Upper lobe of left lung (tissue), 6 donors: Measurements from ENCODE around the gene PPM1N. TPM values are rescaled to one million over a fixed set of nuclear protein-coding genes. Genes with fewer than 3 reads are reported as not detected.

ENCODE experiments used
- ATAC-seq, 2 donors: fragments of 200-7000 bp; cut with Tn5 transposase; one replicate each; pipeline ENCODE4 v1.9.1; 2022; ENCODE audit warnings: mild to moderate bottlenecking in 2 of 2, moderate library complexity in 2 of 2; ENCODE audit not compliant: low FRiP score in 2 of 2
- DNase-seq, 2 donors: peaks; one replicate each; pipeline ENCODE4 v3.0.0-alpha.2; 2019 to 2020
- H3K27ac ChIP-seq, 4 donors: fragments of 200-600 bp; sonication (generic); one replicate each; pipeline ENCODE4 v1.5.1; 2016 to 2019
- H3K27me3 ChIP-seq, 4 donors: fragments of 200-600 bp; sonication (generic); one replicate each; pipeline ENCODE4 v1.5.1; 2017 to 2019
- H3K36me3 ChIP-seq, 4 donors: fragments of 200-600 bp; sonication (generic); one replicate each; pipeline ENCODE4 v1.5.1; 2016 to 2019
- H3K4me1 ChIP-seq, 4 donors: fragments of 200-600 bp; sonication (generic); one replicate each; pipeline ENCODE4 v1.5.1; 2018 to 2019
- H3K4me3 ChIP-seq, 4 donors: fragments of 200-600 bp; sonication (generic); one replicate each; pipeline ENCODE4 v1.5.1; 2017 to 2019; ENCODE audit warnings: mild to moderate bottlenecking in 2 of 4, moderate library complexity in 1 of 4
- H3K9me3 ChIP-seq, 4 donors: fragments of 200-600 bp; sonication (generic); one replicate each; pipeline ENCODE4 v1.5.1; 2018 to 2019
- EP300 ChIP-seq, 4 donors: sonication (generic); formaldehyde crosslinking; IDR thresholded peaks; one replicate each; pipeline ENCODE4 v1.5.1; 2017; ENCODE audit warnings: antibody characterized with exemption in 4 of 4, control low read depth in 2 of 4
- POLR2A ChIP-seq, 4 donors: fragments of 450-650 bp; IDR thresholded peaks; one replicate each; pipeline ENCODE4 v1.5.1; 2016 to 2017; ENCODE audit warnings: antibody characterized with exemption in 4 of 4, mild to moderate bottlenecking in 2 of 4
- POLR2AphosphoS5 ChIP-seq, 2 donors: sonication (generic); formaldehyde crosslinking; IDR thresholded peaks; one replicate each; pipeline ENCODE4 v1.5.1; 2017; ENCODE audit warnings: antibody characterized with exemption in 2 of 2
- WGBS, 2 donors: methylation state at CpG; one replicate each; pipeline ENCODE4 v1.1.5; 2017 to 2018; 5-methylcytosine and 5-hydroxymethylcytosine counted together
- total RNA-seq, 6 donors: library from RNA; depleted of rRNA in 4 of 6; stranded (reverse); fragments of >200 nt in 4 of 6; gene quantifications; one replicate each; pipeline versions ENCODE4 v1.1.0 to v1.2.1, GENCODE V29; 2016 to 2021
- TF ChIP-seq, protein P1 (sequence below), 6 experiments: fragments of 450-650 bp in 4 of 6; fragments of 200-600 bp in 2 of 6; sonication (generic) in 2 of 6; IDR thresholded peaks; one replicate each; pipeline ENCODE4 v1.5.1; 2016 to 2019; ENCODE audit warnings: antibody characterized with exemption in 6 of 6
- donor health status: DM: no; HTN: no; CAD: no; lungs with moderate emphysema.
- donor health status: DM: no; HTN: yes; CAD: no; lungs with severe emphysema.

Gene PPM1N
- total RNA-seq, 6 donors from 2014 or later = 0.89 to 6.3 (median 1.1) TPM; not detected in 1

DNA sequence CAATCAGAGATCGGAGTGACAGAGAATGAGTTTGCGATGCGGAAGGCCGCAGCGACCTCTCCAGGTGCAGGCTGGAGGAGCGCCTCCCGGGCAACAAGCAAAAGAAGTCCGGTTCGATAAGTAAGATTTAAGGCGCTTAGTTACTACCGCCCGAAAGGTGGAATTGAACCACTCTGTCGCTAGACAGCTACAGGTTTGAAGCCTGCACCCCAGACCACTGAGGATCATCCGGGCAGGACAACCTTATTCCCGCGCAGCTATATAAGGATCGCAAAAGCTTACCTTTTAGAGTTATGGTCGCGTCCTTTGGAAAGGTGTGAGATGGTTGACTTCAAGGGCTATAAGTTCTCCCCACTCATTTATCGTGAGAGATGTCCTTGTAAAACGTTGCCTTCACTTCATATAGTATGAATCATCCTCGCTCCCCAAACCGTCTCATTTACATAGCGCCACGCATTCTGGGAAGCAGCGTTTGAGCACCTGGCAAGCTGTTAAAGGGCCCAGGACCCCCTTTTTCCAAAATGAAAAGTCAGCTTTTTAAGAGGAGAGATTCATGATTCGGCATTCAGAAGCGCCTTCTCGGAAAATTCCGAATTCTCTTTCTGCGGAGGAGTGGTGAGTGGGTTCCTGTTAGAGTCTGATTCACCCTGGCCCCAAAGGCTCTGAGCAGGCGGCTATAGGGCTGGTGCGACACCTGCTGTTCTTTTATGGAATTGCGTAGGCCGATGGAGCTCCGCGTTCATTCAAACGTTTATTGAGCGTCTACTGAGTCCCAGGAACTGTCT lies 19.6 kb upstream of the PPM1N start:
- Histone ChIP-seq H3K36me3 (no peaks in the 10 kb centered on the region), H3K4me3 (peak overlapping the region in 3 of 4 donors; percentile 38 to 55 (median 51)), H3K27ac (peak overlapping the region; percentile 92 to 98 (median 98)), H3K27me3 (peaks cover 0 to 3% (median 0%) of the 10 kb centered on the region in 4 donors), H3K4me1 (peaks cover 9 to 15% (median 12%) of the 10 kb centered on the region in 4 donors), H3K9me3 (no peaks in the 10 kb centered on the region)
- TF ChIP-seq, protein P1, sequence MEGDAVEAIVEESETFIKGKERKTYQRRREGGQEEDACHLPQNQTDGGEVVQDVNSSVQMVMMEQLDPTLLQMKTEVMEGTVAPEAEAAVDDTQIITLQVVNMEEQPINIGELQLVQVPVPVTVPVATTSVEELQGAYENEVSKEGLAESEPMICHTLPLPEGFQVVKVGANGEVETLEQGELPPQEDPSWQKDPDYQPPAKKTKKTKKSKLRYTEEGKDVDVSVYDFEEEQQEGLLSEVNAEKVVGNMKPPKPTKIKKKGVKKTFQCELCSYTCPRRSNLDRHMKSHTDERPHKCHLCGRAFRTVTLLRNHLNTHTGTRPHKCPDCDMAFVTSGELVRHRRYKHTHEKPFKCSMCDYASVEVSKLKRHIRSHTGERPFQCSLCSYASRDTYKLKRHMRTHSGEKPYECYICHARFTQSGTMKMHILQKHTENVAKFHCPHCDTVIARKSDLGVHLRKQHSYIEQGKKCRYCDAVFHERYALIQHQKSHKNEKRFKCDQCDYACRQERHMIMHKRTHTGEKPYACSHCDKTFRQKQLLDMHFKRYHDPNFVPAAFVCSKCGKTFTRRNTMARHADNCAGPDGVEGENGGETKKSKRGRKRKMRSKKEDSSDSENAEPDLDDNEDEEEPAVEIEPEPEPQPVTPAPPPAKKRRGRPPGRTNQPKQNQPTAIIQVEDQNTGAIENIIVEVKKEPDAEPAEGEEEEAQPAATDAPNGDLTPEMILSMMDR (IDR thresholded peaks at IDR 0.05) = peak; percentile 90 to 97 (median 94)
- TF ChIP-seq POLR2AphosphoS5 (IDR thresholded peaks at IDR 0.05) = peak; percentile 42 to 51
- TF ChIP-seq EP300 (IDR thresholded peaks at IDR 0.05) = no peak
- TF ChIP-seq POLR2A (IDR thresholded peaks at IDR 0.05) = peak in 1 of 4 donors; percentile 0
- 0 to 1% methylated on average over 33 to 39 of the region's 39 CpGs for WGBS, 2 donors
- DNase-seq (peak; percentile 86 to 90), ATAC-seq (peak; percentile 68 to 94)

DNA sequence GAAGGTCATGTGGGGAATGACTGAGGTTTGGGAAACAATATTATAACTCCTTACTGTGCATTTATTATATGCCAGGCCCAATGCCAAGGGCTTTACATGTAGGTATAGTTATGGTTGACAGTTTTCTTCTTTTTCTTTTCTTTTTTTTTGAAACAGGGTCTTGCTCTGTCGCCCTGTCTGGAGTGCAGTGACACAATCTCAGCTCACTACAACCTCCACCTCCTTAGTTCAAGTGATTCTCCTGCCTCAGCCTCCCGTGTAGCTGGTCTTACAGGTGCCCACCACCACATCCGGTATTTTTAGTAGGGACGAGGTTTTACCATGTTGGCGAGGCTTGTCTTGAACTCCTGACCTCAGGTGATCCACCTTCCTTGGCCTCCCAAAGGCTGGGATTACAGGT lies 15.2 kb upstream of the PPM1N start:
- DNase-seq = no peak
- WGBS, 2 donors = 81 to 88% methylated on average over 5 of the region's 5 CpGs
- H3K36me3 ChIP-seq = no peaks in the 10 kb centered on the region

DNA sequence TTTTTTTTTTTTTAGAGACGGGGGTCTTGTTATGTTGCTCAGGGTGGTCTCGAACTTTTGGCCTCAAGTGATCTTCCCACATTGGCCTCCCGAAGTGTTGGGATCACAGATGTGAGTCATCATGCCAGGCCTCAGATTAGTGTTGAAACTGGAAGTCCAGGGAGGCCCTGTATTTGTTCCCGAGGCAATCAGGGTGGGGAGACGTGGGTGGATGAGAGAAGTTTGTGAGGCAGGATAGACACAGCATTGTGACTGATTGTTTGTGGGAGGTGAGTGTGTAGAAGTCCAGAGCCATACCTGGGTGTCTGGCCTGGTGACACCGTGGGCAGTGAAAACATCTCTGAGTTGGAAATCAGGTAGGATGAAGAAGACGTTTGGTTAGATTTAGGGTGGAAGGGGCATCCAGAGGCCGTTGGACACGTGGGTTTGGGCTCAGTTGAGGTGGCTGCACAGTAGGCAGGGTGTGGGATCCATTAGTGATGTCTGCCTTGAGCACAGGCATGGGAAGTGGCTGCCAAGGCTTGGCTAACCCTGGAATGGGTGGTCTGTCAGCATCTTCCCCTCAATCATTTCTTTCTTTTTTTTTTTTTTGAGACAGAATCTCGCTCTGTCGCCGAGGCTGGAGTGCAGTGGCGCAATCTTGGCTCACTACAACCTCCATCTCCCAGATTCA lies 13.8 kb upstream of the PPM1N start:
- H3K27me3 ChIP-seq = no peaks in the 10 kb centered on the region
- H3K36me3 ChIP-seq = no peaks in the 10 kb centered on the region
- WGBS, 2 donors = 77 to 83% methylated on average over 13 of the region's 13 CpGs
- no peak overlapping the region for H3K4me3 ChIP-seq
- ATAC-seq (no peak), DNase-seq (no peak)
- TF ChIP-seq POLR2A (IDR thresholded peaks at IDR 0.05) (no peak), POLR2AphosphoS5 (IDR thresholded peaks at IDR 0.05) (no peak), EP300 (IDR thresholded peaks at IDR 0.05) (no peak)
- TF ChIP-seq, protein P1 (IDR thresholded peaks at IDR 0.05) = no peak
- no peaks in the 10 kb centered on the region for H3K9me3 ChIP-seq
- H3K4me1 ChIP-seq = peaks cover 4 to 8% (median 7%) of the 10 kb centered on the region in 4 donors
- H3K27ac ChIP-seq = no peak overlapping the region

More for the DNA sequence above, 15.2 kb upstream of the PPM1N start:
- Histone ChIP-seq H3K27me3 (no peaks in the 10 kb centered on the region), H3K27ac (no peak overlapping the region), H3K4me1 (peaks cover 6 to 13% (median 12%) of the 10 kb centered on the region in 4 donors), H3K4me3 (no peak overlapping the region), H3K9me3 (no peaks in the 10 kb centered on the region)
- no peak for ATAC-seq
- no peak for TF ChIP-seq POLR2AphosphoS5 (IDR thresholded peaks at IDR 0.05)
- TF ChIP-seq, protein P1 (IDR thresholded peaks at IDR 0.05) = no peak
- no peak for TF ChIP-seq POLR2A (IDR thresholded peaks at IDR 0.05)
- no peak for TF ChIP-seq EP300 (IDR thresholded peaks at IDR 0.05)

DNA sequence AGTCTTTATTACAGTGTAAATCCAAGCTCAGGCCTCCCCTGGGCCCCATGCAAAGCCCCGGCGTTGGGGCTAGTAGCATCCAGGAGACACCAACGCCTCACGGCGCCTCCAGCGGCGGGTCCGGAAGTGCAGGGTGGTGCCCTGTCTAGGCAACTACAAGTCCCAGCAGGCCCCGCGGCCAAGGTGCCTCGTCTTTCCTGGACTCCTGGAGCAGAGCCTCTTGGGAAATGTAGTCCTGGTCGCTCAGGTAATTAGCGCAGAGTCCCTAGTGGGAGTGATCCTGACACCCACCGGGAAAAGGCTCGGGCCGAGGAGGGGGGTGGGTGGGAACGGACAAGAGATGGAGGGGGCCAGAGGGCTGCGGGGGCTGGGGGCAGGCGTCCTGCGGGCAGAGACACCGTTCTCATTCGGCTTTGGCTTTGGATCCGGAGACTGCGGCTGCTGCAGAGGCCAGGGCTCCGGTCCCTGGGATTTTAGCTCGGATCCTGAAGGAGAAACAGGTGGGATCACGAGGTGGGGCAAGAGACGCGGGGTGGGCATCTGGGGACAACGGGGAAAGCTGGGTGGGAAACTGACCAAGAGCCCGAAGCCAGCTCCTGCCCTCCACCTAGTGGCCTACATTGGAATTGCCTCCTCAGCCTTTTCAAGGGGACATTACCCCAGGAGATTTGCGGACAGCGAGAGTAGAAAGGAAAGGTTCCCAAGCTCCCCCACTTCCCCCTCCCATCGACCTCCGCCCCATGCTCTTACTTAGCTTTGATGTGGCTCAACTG lies 12.8 kb upstream of the PPM1N start:
- peak; percentile 99 to 100 for DNase-seq
- peak overlapping the region; percentile 41 to 87 (median 60) for H3K4me3 ChIP-seq
- H3K27me3 ChIP-seq = no peaks in the 10 kb centered on the region
- peak overlapping the region; percentile 51 to 92 (median 65) for H3K27ac ChIP-seq
- peaks cover 4 to 8% (median 7%) of the 10 kb centered on the region in 4 donors for H3K4me1 ChIP-seq
- 1% methylated on average over 20 to 35 of the region's 35 CpGs for WGBS, 2 donors
- peak; percentile 99 for ATAC-seq
- no peaks in the 10 kb centered on the region for H3K9me3 ChIP-seq
- H3K36me3 ChIP-seq = no peaks in the 10 kb centered on the region
- peak in 1 of 2 donors; percentile 41 for TF ChIP-seq POLR2AphosphoS5 (IDR thresholded peaks at IDR 0.05)
- TF ChIP-seq, protein P1 (IDR thresholded peaks at IDR 0.05) = peak; percentile 88 to 91 (median 89)
- no peak for TF ChIP-seq EP300 (IDR thresholded peaks at IDR 0.05)
